ENCODE data around the gene RAET1L.
"Not testable (repeated sequence)": the region's sequence is repeated elsewhere in the genome, so short reads cannot be mapped to it uniquely, and the experiment has no call there.

The RAET1L gene

DNA sequence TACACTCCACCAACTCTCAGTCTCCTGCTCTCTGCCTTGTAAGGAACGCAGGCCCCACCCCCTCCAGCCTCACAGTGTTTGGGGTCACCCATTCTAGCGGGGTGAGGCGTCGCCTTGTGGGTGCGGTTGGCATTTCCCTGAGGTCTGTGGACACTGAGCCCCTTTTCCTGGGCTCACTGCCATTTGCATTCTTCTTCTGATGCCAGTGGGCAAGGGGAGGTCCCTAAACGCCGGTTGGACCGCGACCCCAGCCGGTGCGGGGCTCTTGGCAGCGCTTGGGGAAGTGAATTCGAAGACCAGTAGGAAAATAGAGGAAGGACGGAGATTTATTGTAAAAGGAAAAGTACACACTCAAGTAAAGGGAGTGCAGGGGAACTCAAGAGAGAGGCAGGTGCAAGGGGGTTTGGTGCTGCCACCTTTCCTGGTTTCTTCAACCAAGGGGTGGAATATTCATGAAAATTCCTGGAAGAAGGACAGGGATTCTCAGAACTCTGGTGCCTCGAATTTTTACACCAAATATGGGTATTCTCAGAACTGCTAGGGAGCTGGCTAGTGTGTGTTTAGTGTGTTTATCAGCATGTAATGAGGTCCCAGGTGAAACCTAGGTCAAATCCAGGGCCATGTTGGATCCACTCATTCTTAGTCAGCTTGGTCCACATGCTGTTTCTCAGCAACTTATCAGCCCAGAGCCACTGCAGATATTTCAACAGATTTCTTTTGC lies 9.9 kb downstream of the RAET1L start:
- DNase-seq, result not testable (repeated sequence)

DNA sequence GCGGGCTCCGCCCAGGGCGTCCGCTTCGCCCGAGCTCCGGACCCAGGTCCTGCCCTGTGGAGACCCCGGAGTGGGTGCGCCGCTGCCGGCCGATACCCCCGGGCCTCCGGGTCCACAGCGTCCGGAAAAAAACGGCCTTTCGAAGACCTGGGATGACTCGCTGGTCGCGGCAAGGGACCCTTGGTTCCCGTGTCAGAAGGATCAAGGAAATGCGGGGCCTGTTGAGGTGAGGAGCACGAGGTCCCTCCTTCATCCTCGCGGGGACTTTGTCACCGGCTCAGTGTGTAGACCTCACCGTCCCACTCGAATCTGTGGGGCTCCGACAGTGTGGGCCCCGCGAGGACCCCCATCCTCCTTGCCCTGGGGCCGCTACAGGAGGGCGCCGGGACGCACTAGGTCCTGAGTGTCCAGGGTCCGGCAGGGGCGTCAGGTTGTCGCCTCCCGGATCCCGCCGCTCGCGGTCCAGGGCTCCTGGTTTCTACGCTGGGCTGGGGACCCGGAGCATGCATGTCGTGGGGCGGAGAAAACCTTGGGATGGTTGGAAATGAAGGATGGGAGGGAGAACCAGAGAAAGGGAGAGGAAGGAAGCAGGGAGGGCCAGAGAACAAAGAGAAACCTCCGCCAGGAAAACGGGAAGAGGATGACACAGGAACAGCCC lies 10.6 kb downstream of the RAET1L start:
- not testable (repeated sequence) for DNase-seq

GRCh38 chr6:150013785-150014622 lies 11.3 kb downstream of the RAET1L start:
- not testable (repeated sequence) for DNase-seq

- DNase-seq, result not testable (repeated sequence)
Observed at GRCh38 chr6:150012846-150013784, 12.2 kb downstream of the RAET1L start.

DNA sequence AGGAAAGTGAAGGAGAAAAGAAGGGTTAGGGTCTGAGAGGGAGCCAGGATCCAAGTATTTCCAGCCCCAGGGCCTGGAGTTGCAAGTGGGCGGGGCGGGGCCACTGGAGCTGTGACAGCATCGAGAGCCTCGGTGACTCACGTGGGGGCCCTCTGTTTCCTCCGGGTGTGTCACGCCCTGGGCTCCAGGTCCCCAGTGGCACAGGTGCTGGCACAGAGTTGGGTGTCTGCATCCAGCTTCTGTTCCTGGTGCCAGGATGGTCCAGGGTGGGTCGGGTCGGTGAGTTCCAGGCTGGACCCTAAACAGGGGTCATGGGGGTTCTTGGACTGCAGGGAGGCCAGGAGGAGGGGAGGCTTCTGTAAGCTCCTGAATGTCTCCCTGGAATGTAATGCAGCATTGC lies 16.7 kb downstream of the RAET1L start:
- DNase-seq, result peak; percentile 54 to 56

- DNase-seq, result peak; percentile 57
Observed at GRCh38 chr6:150006961-150007464, 18.3 kb downstream of the RAET1L start.

DNA sequence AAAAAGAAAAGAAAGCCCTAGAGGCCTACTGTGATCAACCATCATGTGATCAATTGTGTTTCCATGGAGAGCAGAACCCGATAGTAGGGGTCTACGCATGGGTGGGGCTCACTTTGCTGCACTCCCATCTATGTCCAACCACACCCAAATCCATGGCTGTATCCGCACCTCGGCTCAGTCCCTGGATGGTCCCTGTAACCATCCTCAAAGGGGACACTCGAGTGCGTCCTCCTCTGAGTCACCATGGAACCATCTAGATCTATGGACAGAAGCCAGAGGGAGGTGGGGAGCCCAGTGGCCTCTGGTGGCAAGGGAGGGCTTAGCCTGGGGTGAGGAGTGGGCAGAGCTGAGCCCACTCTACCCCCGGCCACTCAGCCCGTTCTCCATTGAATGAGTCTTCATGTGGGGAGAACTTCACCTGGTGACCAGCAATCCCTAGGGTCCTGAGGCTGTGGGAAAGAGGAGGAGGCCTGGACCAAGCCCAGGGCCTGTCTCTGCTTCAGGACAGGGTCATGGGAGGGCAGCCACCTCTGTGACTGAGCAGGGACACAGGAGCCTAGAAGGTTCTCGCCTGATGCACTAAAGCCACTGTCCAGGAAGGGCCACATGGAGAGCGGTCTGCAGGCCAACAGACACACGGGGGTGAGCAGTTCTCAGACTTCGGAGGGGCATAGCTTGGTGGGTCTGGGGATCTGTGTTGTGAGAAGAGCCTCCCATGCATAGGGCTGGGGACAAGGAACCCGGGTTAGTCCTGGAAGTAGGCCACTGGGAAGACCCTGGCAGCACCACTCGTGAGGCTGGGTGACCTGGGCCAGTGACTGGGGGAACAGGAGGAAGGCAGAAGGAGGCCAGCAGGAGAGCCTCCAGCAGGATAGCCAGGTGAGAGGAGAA lies 19.3 kb downstream of the RAET1L start:
- DNase-seq, result no peak

DNA sequence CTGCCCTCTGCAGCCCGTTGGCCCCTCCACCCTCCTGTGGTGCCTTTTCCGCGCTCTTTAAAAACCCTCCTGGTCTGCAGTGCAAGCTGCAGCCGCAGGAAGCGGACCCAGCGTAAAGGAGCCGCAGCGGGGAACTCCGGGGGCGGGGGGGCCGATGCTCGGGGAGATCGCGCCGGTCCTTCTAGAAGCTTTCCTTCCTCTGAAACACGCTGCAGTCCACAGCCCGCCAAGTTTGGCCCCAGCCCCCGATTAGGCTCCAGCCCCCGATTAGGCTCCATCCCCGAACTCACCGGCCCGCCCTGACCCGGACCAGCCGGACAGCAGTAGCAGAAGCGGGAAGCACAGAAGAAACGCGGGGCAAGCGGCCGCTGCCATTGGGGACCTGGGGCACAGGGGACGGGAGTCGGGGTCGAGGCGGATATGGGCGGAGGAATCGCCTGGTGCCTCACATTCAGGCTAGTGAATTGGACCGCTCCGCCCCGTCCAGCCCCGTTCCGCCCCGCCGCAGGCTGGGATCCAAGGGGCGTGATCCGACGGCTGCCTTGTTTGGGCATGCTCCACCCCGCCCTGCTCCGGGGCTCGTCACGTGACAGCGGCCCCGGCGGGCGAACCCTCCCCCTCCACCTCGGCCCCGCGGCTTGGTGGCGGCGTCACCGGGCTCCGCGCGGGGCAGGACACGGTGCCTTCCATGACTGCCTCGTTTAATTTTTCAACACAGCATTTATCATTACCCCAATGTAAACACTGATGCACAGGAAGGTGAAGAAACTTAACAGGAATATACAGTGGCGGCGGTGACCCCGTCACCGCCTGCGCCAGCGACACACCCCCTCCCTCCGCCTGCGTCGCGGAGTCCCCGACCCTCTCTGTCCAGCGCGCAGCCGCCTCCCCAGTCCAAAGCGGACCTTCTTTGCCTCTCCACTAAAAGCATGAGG lies 20.3 kb downstream of the RAET1L start:
- DNase-seq, result peak; percentile 88 to 92

DNA sequence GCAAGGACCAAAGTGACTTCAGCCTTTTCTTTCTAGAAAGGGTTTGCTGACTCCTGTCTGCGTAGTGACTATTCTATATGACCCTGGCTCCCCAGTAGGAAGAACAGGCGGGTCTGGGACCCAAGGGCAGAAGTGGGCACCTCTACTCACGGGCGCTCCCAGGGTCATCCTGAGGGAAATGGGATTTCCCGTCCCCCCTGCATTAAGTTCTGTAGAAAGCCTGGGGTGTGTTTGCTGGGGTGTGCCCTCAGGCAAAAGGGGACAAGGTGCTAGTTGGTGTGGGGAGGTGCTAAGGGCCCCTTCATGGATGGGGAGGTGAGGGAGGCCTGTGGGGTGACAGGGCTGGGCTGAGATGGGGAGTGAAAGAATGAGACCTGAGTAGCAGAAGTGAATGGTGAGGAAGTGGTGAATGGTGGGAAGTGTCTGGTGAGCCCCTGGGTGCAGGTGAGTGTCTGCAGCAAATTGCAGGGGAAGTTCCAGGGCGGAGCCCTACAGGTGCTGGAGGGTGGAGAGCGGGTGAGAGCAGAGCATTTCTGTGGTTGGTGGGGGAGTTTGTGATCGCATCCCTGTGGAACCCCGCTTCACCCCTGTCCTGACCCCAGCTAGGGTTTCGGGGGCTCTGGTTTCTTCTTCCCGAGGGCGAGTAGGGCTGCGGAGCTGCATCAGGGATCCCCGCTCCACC lies 21.1 kb downstream of the RAET1L start:
- no peak for DNase-seq

DNA sequence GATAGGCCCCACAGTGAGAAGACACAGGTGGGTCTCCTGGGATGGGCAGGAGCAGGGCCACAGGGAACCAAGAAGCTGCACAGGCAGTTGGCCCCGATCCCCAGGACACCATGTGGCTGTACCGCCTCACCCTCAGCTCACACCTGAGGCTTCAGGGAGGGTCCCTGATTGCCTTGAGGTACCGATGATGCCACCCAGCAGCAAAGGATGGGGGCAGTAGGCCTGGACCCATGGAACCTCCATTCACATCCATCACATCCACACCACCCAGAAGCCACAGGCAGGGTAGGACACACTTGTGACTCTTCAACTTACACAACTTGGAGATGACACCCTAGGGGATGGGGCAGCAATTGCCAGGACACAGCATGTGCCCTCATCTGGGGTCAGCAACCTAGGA lies 21.7 kb downstream of the RAET1L start:
- DNase-seq, result not testable (repeated sequence)

- DNase-seq, result no peak
Observed at GRCh38 chr6:150002710-150003109, 22.6 kb downstream of the RAET1L start.

DNA sequence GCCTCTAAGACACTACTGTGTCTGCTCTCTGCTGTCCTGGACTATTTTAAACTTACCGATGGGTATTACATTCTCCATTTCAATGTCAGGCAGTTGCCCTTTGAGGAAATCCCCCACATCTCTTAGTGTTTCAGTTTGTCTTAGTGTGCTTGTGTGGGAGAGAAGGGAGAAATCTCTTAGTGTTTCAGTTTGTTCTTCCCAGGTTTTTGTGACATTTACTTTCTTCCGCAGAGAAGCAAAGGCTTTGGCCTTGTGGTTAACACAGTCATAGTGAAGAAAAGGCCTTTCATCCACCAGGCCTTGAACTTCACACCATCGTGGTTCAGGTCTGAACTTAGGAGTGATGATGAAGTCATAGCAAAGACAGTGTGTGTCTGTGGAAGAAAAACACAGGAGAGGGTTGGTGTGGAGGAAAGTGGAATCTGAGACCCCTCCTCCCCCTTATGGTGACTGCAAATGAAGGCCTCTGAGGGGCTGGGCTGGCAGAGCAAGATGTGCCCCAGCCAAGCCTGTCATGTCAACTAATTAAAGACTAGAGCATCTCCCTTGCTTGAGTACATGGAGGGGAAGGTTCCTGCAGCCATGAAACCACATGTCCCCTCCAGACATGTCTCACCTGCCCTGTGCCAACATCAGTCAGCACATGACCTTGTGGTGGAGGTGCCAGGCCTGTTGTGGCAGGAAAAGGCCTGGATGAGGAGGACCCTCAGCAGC lies 23.9 kb downstream of the RAET1L start:
- no peak for DNase-seq

- no peak for DNase-seq
Observed at GRCh38 chr6:149999636-150000035, 25.7 kb downstream of the RAET1L start.

DNA sequence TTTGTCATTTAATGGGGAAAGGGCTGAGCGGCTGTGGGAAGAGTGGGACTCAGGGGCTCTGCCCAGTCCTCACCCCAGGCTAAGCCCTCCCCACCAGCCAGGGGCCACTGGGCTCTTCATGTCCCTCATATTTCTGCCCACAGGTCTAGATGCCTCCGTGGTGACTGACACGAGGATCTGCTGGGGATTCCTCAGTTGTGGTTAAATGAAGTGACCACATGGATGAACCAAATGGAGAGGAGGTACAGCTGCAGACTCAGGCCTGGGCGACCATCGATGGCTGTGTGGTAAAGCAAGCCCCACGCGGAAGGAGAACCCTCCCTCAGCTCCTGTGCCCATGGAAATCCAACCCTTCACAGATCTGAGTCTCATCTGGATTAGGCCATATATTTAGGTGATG lies 29.4 kb downstream of the RAET1L start:
- DNase-seq, result no peak

- no peak for DNase-seq
Observed at GRCh38 chr6:149995235-149995750, 30.0 kb downstream of the RAET1L start.

DNA sequence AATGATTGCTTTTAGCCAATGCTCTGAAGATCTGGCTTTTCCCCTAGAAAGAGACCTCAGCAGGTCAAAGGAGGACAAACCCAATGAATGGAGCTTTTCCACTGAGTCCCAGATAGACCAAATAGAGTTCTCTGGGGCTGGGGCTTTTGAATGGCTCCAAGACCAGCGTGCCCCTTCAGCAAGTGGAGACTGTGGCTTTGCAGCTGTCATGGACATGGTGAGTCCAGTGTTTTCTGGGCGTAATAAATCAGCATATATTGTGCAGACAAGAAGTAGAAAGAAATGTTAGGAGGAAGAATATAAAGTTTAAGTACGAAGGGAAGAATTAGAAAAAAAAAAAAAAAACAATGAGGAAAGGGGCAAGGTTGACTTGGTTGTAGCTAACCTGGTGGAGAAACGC lies 33.5 kb downstream of the RAET1L start:
- no peak for DNase-seq

GRCh38 chr6:149991472-149991795 lies 33.9 kb downstream of the RAET1L start:
- not testable (repeated sequence) for DNase-seq

DNA sequence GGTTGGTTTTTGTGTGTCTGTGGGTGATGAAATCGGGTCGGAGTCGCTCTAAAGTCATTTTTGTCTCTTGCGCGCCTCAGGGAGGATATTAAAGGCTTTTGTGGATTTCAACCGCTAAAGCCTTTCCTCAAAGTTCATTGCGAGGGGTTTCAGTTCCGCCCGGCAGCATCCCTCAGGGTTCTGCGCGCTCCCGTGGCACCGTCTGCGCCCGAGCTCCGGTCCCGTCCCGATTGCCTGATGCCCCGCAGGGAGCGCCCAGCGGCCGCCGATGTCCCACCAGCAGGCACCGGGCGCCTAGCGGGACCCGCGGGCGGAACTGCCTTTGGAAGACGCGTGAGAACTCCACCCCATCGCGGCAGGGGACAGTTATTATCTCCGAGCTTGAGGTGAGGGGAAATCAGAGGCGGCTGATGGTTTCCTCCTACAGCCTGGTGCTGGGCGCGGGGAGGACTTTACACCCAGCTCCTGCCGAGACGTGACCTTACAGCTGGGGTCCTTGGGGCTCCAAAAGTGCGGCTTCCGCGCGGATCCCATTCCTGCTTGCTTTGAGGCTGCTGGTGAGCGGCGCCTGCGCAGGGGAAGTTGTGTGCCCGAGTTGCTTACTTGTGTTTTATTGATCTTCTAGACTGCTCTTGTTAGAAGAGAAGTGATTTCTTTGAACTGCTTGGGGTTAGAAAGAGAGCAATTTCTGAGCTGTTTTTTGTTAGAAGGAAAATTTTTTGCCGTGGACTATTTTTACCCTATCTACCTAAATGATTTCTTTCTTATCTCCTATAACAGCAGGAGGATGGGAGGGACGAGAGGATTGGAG lies 34.5 kb downstream of the RAET1L start:
- no peak for DNase-seq
